ENCODE measurements around the gene PLCL2.

GRCh38 chr3:17044855-17045254, 160.1 kb downstream of the PLCL2 start:
- no peak for TF ChIP-seq CTCF (IDR thresholded peaks at IDR 0.05)
- no peak for TF ChIP-seq POLR2A (IDR thresholded peaks at IDR 0.05)
